ENCODE data around the gene CACNA2D3. TPM values are rescaled to one million over a fixed set of nuclear protein-coding genes. Genes with fewer than 3 reads are reported as not detected.

The CACNA2D3 gene
- total RNA-seq, 1 donor from 2014 or later: not detected

- Mint-ChIP-seq H3K9me3 (ENCODE audit: low read depth) (no peaks in the 10 kb centered on the region), H3K27me3 (ENCODE audit: low read depth) (peaks cover 39% of the 10 kb centered on the region), H3K4me3 (ENCODE audit: unreplicated experiment) (no peak overlapping the region), H3K4me1 (ENCODE audit: low read depth) (peaks cover 3% of the 10 kb centered on the region), H3K27ac (ENCODE audit: unreplicated experiment) (no peak overlapping the region), H3K36me3 (ENCODE audit: low read depth) (no peaks in the 10 kb centered on the region)
- no peak for TF ChIP-seq CTCF (IDR thresholded peaks at IDR 0.05)
- DNase-seq (ENCODE audit: low spot score): no peak
Measured at GRCh38 chr3:54085936-54086335, 36.4 kb upstream of the CACNA2D3 start.

- Mint-ChIP-seq H3K9me3 (ENCODE audit: low read depth) (no peaks in the 10 kb centered on the region), H3K36me3 (ENCODE audit: low read depth) (no peaks in the 10 kb centered on the region), H3K4me1 (ENCODE audit: low read depth) (peaks cover 3% of the 10 kb centered on the region), H3K27me3 (ENCODE audit: low read depth) (peaks cover 39% of the 10 kb centered on the region), H3K4me3 (ENCODE audit: unreplicated experiment) (no peak overlapping the region), H3K27ac (ENCODE audit: unreplicated experiment) (no peak overlapping the region)
- no peak for DNase-seq (ENCODE audit: low spot score)
- no peak for TF ChIP-seq CTCF (IDR thresholded peaks at IDR 0.05)
Measured at GRCh38 chr3:54086652-54087405, 35.5 kb upstream of the CACNA2D3 start.

GRCh38 chr3:54087581-54088410 is 34.6 kb upstream of the CACNA2D3 start:
- Mint-ChIP-seq H3K4me1 (ENCODE audit: low read depth) (peaks cover 3% of the 10 kb centered on the region), H3K27me3 (ENCODE audit: low read depth) (peaks cover 39% of the 10 kb centered on the region), H3K4me3 (ENCODE audit: unreplicated experiment) (no peak overlapping the region), H3K9me3 (ENCODE audit: low read depth) (no peaks in the 10 kb centered on the region), H3K27ac (ENCODE audit: unreplicated experiment) (no peak overlapping the region), H3K36me3 (ENCODE audit: low read depth) (no peaks in the 10 kb centered on the region)
- no peak for DNase-seq (ENCODE audit: low spot score)
- TF ChIP-seq CTCF (IDR thresholded peaks at IDR 0.05): no peak

GRCh38 chr3:54093491-54094248 is 28.7 kb upstream of the CACNA2D3 start:
- no peak for DNase-seq (ENCODE audit: low spot score)
- Mint-ChIP-seq H3K9me3 (ENCODE audit: low read depth) (no peaks in the 10 kb centered on the region), H3K36me3 (ENCODE audit: low read depth) (no peaks in the 10 kb centered on the region), H3K27ac (ENCODE audit: unreplicated experiment) (no peak overlapping the region), H3K4me1 (ENCODE audit: low read depth) (no peaks in the 10 kb centered on the region), H3K4me3 (ENCODE audit: unreplicated experiment) (no peak overlapping the region), H3K27me3 (ENCODE audit: low read depth) (peaks cover 13% of the 10 kb centered on the region)
- no peak for TF ChIP-seq CTCF (IDR thresholded peaks at IDR 0.05)

GRCh38 chr3:54094926-54095325 is 27.4 kb upstream of the CACNA2D3 start:
- peaks cover 6% of the 10 kb centered on the region for H3K27me3 Mint-ChIP-seq (ENCODE audit: low read depth)
- TF ChIP-seq CTCF (IDR thresholded peaks at IDR 0.05): no peak
- H3K27ac Mint-ChIP-seq (ENCODE audit: unreplicated experiment): no peak overlapping the region
- H3K36me3 Mint-ChIP-seq (ENCODE audit: low read depth): no peaks in the 10 kb centered on the region
- no peaks in the 10 kb centered on the region for H3K4me1 Mint-ChIP-seq (ENCODE audit: low read depth)
- no peaks in the 10 kb centered on the region for H3K9me3 Mint-ChIP-seq (ENCODE audit: low read depth)
- H3K4me3 Mint-ChIP-seq (ENCODE audit: unreplicated experiment): no peak overlapping the region
- no peak for DNase-seq (ENCODE audit: low spot score)

Data from chondrocyte (in vitro differentiated cells).